Keratinocyte (primary cell): ENCODE measurements around the gene SMIM3. TPM values are rescaled to one million over a fixed set of nuclear protein-coding genes. Genes with fewer than 3 reads are reported as not detected.
A peak's percentile ranks its signal among the peaks of the same experiment; 100 is the strongest.

Source experiments
- DNase-seq: peaks from one replicate; pipeline ENCODE4 v3.0.0-alpha.2; 2011; ENCODE audit warnings: low read depth, missing footprints, low spot score
- FAIRE-seq: peaks from 2 replicates; lab custom pipeline; 2011; peaks lifted over from hg19 to GRCh38; lab: Jason Lieb, UNC
- H2AFZ ChIP-seq: 2 replicates; pipeline ENCODE4 v1.6.0; 2012; ENCODE audit warnings: low read length, control low read depth, inconsistent platforms; ENCODE audit not compliant: control insufficient read depth
- H3K27ac ChIP-seq: 2 replicates; pipeline ENCODE4 v1.5.1; 2011; ENCODE audit warnings: low read length; ENCODE audit not compliant: control insufficient read depth, insufficient read depth
- H3K27me3 ChIP-seq: 3 replicates; pipeline ENCODE4 v1.6.0; 2011; ENCODE audit warnings: low read length; ENCODE audit not compliant: control insufficient read depth, insufficient read depth; ENCODE audit errors: extremely low read depth
- H3K36me3 ChIP-seq, 2 experiments: 2 replicates in 1 of 2; 3 replicates in 1 of 2; pipeline ENCODE4 v1.5.1; 2011; ENCODE audit warnings: low read length in 2 of 2, mild to moderate bottlenecking in 1 of 2; ENCODE audit not compliant: control insufficient read depth in 2 of 2, insufficient read depth in 2 of 2; ENCODE audit errors: extremely low read depth in 1 of 2
- H3K4me1 ChIP-seq: 3 replicates; pipeline ENCODE4 v1.5.1; 2011; ENCODE audit warnings: low read length; ENCODE audit not compliant: control insufficient read depth, insufficient read depth; ENCODE audit errors: extremely low read depth
- H3K4me2 ChIP-seq: 3 replicates; pipeline ENCODE4 v1.6.0; 2011; ENCODE audit warnings: low read depth, low read length; ENCODE audit not compliant: control insufficient read depth, insufficient read depth; ENCODE audit errors: extremely low read depth
- H3K4me3 ChIP-seq, 3 experiments: fragments of 200-600 bp in 1 of 3; sonication (generic) in 1 of 3; 2 replicates in 2 of 3; 3 replicates in 1 of 3; pipeline ENCODE4 v1.5.1; 2011 to 2016; ENCODE audit warnings: low read length in 3 of 3, mild to moderate bottlenecking in 3 of 3, control low read depth in 2 of 3, inconsistent platforms in 1 of 3, low read depth in 1 of 3, mixed read lengths in 1 of 3, mixed run types in 1 of 3, moderate library complexity in 1 of 3; ENCODE audit not compliant: control insufficient read depth in 2 of 3, insufficient read depth in 2 of 3; ENCODE audit errors: extremely low read depth in 1 of 3
- H3K79me2 ChIP-seq: 2 replicates; pipeline ENCODE4 v1.6.0; 2012; ENCODE audit warnings: low read length; ENCODE audit not compliant: control insufficient read depth, insufficient read depth
- H3K9ac ChIP-seq: 3 replicates; pipeline ENCODE4 v1.6.0; 2011; ENCODE audit warnings: low read length; ENCODE audit not compliant: control insufficient read depth, insufficient read depth; ENCODE audit errors: extremely low read depth
- H3K9me1 ChIP-seq: 3 replicates; pipeline ENCODE4 v1.6.0; 2011; ENCODE audit warnings: low read length; ENCODE audit not compliant: control insufficient read depth, insufficient read depth; ENCODE audit errors: extremely low read depth
- H3K9me3 ChIP-seq: 2 replicates; pipeline ENCODE4 v1.5.1; 2012; ENCODE audit warnings: low read depth, low read length; ENCODE audit not compliant: control insufficient read depth
- H4K20me1 ChIP-seq: 3 replicates; pipeline ENCODE4 v1.6.0; 2011; ENCODE audit warnings: low read length; ENCODE audit not compliant: control insufficient read depth, insufficient read depth; ENCODE audit errors: extremely low read depth
- CTCF ChIP-seq, 3 experiments: IDR thresholded peaks in 1 of 3; conservative IDR thresholded peaks in 1 of 3; optimal IDR thresholded peaks in 1 of 3; 2 replicates in 2 of 3; 3 replicates in 1 of 3; pipeline versions ENCODE3 to v1.5.1; 2011; ENCODE audit warnings: low read length in 3 of 3, mild to moderate bottlenecking in 3 of 3, moderate library complexity in 2 of 3, control low read depth in 1 of 3, inconsistent platforms in 1 of 3; ENCODE audit not compliant: insufficient read depth in 2 of 3; ENCODE audit errors: extremely low read depth in 1 of 3
- EZH2 ChIP-seq: IDR thresholded peaks from one replicate; pipeline ENCODE4 v1.6.1; 2012; ENCODE audit warnings: inconsistent platforms, mild to moderate bottlenecking, low read length, moderate library complexity
- dilution Hi-C: fragments of 300-500 bp; cut with MboI; formaldehyde crosslinking; loops from one replicate; pipeline ENCODE4 v1.7.0; 2020; ENCODE audit warnings: low sequenced_read_pairs; ENCODE audit not compliant: extremely low pct_ligation_motif_present
- polyA plus RNA-seq, 5 experiments: library from polyadenylated mRNA; depleted of rRNA in 3 of 5; stranded (reverse) in 3 of 5; stranded (forward) in 1 of 5; unstranded in 1 of 5; fragments of >200 nt; gene quantifications; 1 replicate in 1 of 5; 2 replicates in 3 of 5; 3 replicates in 1 of 5; pipeline versions ENCODE4 v1.2.1 to v1.2.3, GENCODE V29; 2011 to 2012; ENCODE audit warnings: missing spikeins in 2 of 5, low read depth in 1 of 5, low replicate concordance in 1 of 5

Gene SMIM3
- polyA plus RNA-seq, 1 donor (not counting 4 experiments of a cell fraction or from before 2014, with no cell fraction given) = 29.7 TPM

- Histone ChIP-seq H3K4me3 (no peak overlapping the region), H3K27me3 (no peaks in the 10 kb centered on the region), H3K4me2 (peak overlapping the region; percentile 31), H2AFZ (peak overlapping the region; percentile 67), H3K9me1 (no peaks in the 10 kb centered on the region), H3K27ac (peak overlapping the region; percentile 68), H3K36me3 (no peaks in the 10 kb centered on the region), H3K9me3 (no peaks in the 10 kb centered on the region), H3K9ac (peak overlapping the region; percentile 7), H4K20me1 (no peaks in the 10 kb centered on the region), H3K79me2 (peaks cover under 1% of the 10 kb centered on the region), H3K4me1 (peaks cover 20% of the 10 kb centered on the region)
- DNase-seq (peak; percentile 77), FAIRE-seq (peak; percentile 76)
- no peak for TF ChIP-seq EZH2
- TF ChIP-seq CTCF (optimal IDR thresholded peaks at IDR 0.05 in 1 of 3, IDR thresholded peaks at IDR 0.05 in 1 of 3, conservative IDR thresholded peaks at IDR 0.05 in 1 of 3; ENCODE audit: extremely low read depth in 1 of 3, insufficient read depth in 2 of 3, low read length in 3 of 3) = peak in 1 of 3 experiments; percentile 38
- dilution Hi-C loops = no loop called here
These were observed 15.4 kb upstream of the SMIM3 start for GRCh38 chr5:150763023-150763769.

GRCh38 chr5:150764530-150764929, 14.0 kb upstream of the SMIM3 start:
- Histone ChIP-seq H3K9me3 (no peaks in the 10 kb centered on the region), H3K27ac (no peak overlapping the region), H3K4me3 (no peak overlapping the region), H4K20me1 (no peaks in the 10 kb centered on the region), H3K79me2 (no peaks in the 10 kb centered on the region), H3K4me2 (no peak overlapping the region), H2AFZ (no peak overlapping the region), H3K36me3 (no peaks in the 10 kb centered on the region), H3K27me3 (no peaks in the 10 kb centered on the region), H3K4me1 (peaks cover 15% of the 10 kb centered on the region), H3K9ac (no peak overlapping the region), H3K9me1 (no peaks in the 10 kb centered on the region)
- FAIRE-seq (no peak), DNase-seq (no peak)
- dilution Hi-C loops = no loop called here
- TF ChIP-seq EZH2 = no peak
- TF ChIP-seq CTCF (optimal IDR thresholded peaks at IDR 0.05 in 1 of 3, IDR thresholded peaks at IDR 0.05 in 1 of 3, conservative IDR thresholded peaks at IDR 0.05 in 1 of 3; ENCODE audit: extremely low read depth in 1 of 3, insufficient read depth in 2 of 3, low read length in 3 of 3) = no peak
